NCI-H1436 (cell line): ENCODE data around the gene UROD.
"Not testable (repeated sequence)": the region's sequence is repeated elsewhere in the genome, so short reads cannot be mapped to it uniquely, and the experiment has no call there.

Experiments used
- DNase-seq: peaks from one replicate; lab custom pipeline; 2025; lab: John Stamatoyannopoulos, UW

Gene UROD

GRCh38 chr1:45038661-45039364 is 26.8 kb downstream of the UROD start:
- no peak for DNase-seq

- DNase-seq: no peak
Observed at GRCh38 chr1:45040297-45040696, 28.2 kb downstream of the UROD start.

- no peak for DNase-seq
Observed at GRCh38 chr1:45043094-45043493, 31.0 kb downstream of the UROD start.

- DNase-seq: no peak
Observed at GRCh38 chr1:45044916-45045315, 32.9 kb downstream of the UROD start.

- DNase-seq: no peak
Observed at GRCh38 chr1:45047032-45047431, 35.0 kb downstream of the UROD start.

GRCh38 chr1:45051005-45051772 is 39.1 kb downstream of the UROD start:
- no peak for DNase-seq

- no peak for DNase-seq
Observed at GRCh38 chr1:45057542-45057941, 45.5 kb downstream of the UROD start.

- DNase-seq: no peak
Observed at GRCh38 chr1:45059829-45060228, 47.8 kb downstream of the UROD start.

- not testable (repeated sequence) for DNase-seq
Observed at GRCh38 chr1:45062463-45062862, 50.4 kb downstream of the UROD start.

- no peak for DNase-seq
Observed at GRCh38 chr1:45065083-45065482, 53.0 kb downstream of the UROD start.
